ENCODE results near the gene PIK3C2B.

DNA sequence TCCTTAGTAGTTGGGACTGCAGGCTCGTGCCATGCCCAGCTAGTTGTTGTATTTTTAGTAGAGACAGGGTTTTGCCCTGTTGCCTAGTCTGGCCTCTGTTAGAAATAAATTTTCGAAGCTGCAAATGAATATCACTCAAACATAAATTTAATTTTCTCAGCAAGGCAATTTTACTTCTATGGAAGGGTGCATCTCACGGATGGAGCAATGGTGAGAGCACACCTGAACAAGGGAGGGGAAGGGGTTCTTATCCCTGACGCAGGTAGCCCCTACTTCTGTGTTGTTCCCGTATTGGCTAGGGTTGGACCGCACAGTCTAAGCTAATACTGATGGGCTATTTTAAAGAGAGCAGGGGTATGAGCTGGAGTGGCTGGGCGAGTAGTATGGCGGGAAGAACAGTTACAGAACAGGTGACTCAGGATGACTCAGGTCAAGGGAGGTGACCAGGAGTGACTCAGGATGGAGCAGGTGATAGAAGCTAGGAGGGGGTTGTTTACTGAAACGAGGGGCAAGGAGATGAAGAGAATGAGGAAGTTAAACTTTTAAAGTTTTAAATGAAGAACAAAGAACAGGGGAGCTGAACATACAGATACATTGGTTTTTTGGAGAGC is 29.1 kb upstream of the PIK3C2B start:
- TF ChIP-seq, protein P1, sequence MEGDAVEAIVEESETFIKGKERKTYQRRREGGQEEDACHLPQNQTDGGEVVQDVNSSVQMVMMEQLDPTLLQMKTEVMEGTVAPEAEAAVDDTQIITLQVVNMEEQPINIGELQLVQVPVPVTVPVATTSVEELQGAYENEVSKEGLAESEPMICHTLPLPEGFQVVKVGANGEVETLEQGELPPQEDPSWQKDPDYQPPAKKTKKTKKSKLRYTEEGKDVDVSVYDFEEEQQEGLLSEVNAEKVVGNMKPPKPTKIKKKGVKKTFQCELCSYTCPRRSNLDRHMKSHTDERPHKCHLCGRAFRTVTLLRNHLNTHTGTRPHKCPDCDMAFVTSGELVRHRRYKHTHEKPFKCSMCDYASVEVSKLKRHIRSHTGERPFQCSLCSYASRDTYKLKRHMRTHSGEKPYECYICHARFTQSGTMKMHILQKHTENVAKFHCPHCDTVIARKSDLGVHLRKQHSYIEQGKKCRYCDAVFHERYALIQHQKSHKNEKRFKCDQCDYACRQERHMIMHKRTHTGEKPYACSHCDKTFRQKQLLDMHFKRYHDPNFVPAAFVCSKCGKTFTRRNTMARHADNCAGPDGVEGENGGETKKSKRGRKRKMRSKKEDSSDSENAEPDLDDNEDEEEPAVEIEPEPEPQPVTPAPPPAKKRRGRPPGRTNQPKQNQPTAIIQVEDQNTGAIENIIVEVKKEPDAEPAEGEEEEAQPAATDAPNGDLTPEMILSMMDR (IDR thresholded peaks at IDR 0.05; ENCODE audit: extremely low read depth in 1 of 2, insufficient read depth in 1 of 2, low read depth in 1 of 2, low read length in 2 of 2) = no peak
- TF ChIP-seq POLR2A (IDR thresholded peaks at IDR 0.05; ENCODE audit: low read depth, low read length) (no peak), EZH2 (IDR thresholded peaks at IDR 0.05; ENCODE audit: borderline replicate concordance, low read depth, low read length, severe bottlenecking) (no peak), JUN (IDR thresholded peaks at IDR 0.05; ENCODE audit: borderline replicate concordance, insufficient read depth, insufficient read length, low read depth) (no peak), POLR2AphosphoS5 (IDR thresholded peaks at IDR 0.05; ENCODE audit: insufficient read depth, low read depth, low read length) (no peak), GATA2 (IDR thresholded peaks at IDR 0.05; ENCODE audit: insufficient read depth, insufficient read length, low read depth, low read length) (no peak)
- TF ChIP-seq, protein P2, sequence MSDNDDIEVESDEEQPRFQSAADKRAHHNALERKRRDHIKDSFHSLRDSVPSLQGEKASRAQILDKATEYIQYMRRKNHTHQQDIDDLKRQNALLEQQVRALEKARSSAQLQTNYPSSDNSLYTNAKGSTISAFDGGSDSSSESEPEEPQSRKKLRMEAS (IDR thresholded peaks at IDR 0.05; ENCODE audit: insufficient read depth, insufficient read length) = no peak

Measured in endothelial cell of umbilical vein (primary cell).